Adipose tissue (tissue), 3 donors: ENCODE results near the gene CKAP2L. TPM values are rescaled to one million over a fixed set of nuclear protein-coding genes. Genes with fewer than 3 reads are reported as not detected.

Source experiments
- H3K27ac ChIP-seq: one replicate; pipeline ENCODE4 v1.5.1; 2013; ENCODE audit warnings: low read depth, low read length
- WGBS, 3 donors: extraction: QIAGEN DNeasy Blood & Tissue Kit; methylation state at CpG; one replicate each; pipeline ENCODE4 v1.1.7; 2013; 5-methylcytosine and 5-hydroxymethylcytosine counted together
- polyA plus RNA-seq, 3 donors: library from polyadenylated mRNA; stranded (reverse); fragments of 200-250 nt; gene quantifications; one replicate each; pipeline ENCODE4 v1.2.3, GENCODE V29; 2013
- donor health status: healthy with polysubstance abuse.
- donor health status: Bipolar disorder and iron deficiency.
- donor health status: healthy.

The CKAP2L gene
- polyA plus RNA-seq, 3 donors: 0.05 to 0.16 TPM; not detected in 1

GRCh38 chr2:112737542-112738232, 26.7 kb downstream of the CKAP2L start:
- no peak overlapping the region for H3K27ac ChIP-seq
- 82 to 91% (median 88%) methylated on average over 1 of the region's 1 CpG for WGBS, 3 donors

- 42 to 60% (median 53%) methylated on average over 1 of the region's 1 CpG for WGBS, 3 donors
- H3K27ac ChIP-seq: no peak overlapping the region
Measured at GRCh38 chr2:112733871-112734270, 30.5 kb downstream of the CKAP2L start.

GRCh38 chr2:112733456-112733855, 31.0 kb downstream of the CKAP2L start:
- WGBS, 3 donors: 42 to 59% (median 45%) methylated on average over 4 of the region's 4 CpGs
- H3K27ac ChIP-seq: no peak overlapping the region

- 88 to 90% (median 88%) methylated on average over 2 of the region's 2 CpGs for WGBS, 3 donors
Measured at GRCh38 chr2:112731479-112731878, 32.9 kb downstream of the CKAP2L start.

GRCh38 chr2:112730791-112731190, 33.6 kb downstream of the CKAP2L start:
- WGBS, 3 donors: 80 to 91% (median 90%) methylated on average over 5 of the region's 5 CpGs
- H3K27ac ChIP-seq: no peak overlapping the region

More at GRCh38 chr2:112731479-112731878, 32.9 kb downstream of the CKAP2L start:
- no peak overlapping the region for H3K27ac ChIP-seq

- no peak overlapping the region for H3K27ac ChIP-seq
- 74 to 78% (median 76%) methylated on average over 7 to 8 of the region's 8 CpGs for WGBS, 3 donors
Measured at GRCh38 chr2:112730216-112730615, 34.2 kb downstream of the CKAP2L start.

GRCh38 chr2:112728378-112729175, 35.8 kb downstream of the CKAP2L start:
- WGBS, 3 donors: 46 to 49% (median 49%) methylated on average over 11 of the region's 11 CpGs
- H3K27ac ChIP-seq: no peak overlapping the region

GRCh38 chr2:112728029-112728362, 36.4 kb downstream of the CKAP2L start:
- no peak overlapping the region for H3K27ac ChIP-seq
- WGBS, 3 donors: 49 to 72% (median 59%) methylated on average over 4 of the region's 4 CpGs

GRCh38 chr2:112727276-112728028, 37.0 kb downstream of the CKAP2L start:
- no peak overlapping the region for H3K27ac ChIP-seq
- 84 to 86% (median 85%) methylated on average over 19 of the region's 19 CpGs for WGBS, 3 donors

- H3K27ac ChIP-seq: no peak overlapping the region
- 32 to 35% (median 32%) methylated on average over 19 of the region's 19 CpGs for WGBS, 3 donors
Measured at GRCh38 chr2:112726487-112727190, 37.8 kb downstream of the CKAP2L start.

- H3K27ac ChIP-seq: no peak overlapping the region
- WGBS, 3 donors: 84 to 90% (median 88%) methylated on average over 15 of the region's 15 CpGs
Measured at GRCh38 chr2:112725545-112726457, 38.6 kb downstream of the CKAP2L start.

GRCh38 chr2:112724591-112725525, 39.6 kb downstream of the CKAP2L start:
- H3K27ac ChIP-seq: no peak overlapping the region
- WGBS, 3 donors: 75 to 83% (median 81%) methylated on average over 21 of the region's 21 CpGs

GRCh38 chr2:112723995-112724394, 40.4 kb downstream of the CKAP2L start:
- no peak overlapping the region for H3K27ac ChIP-seq
- WGBS, 3 donors: 86 to 96% (median 93%) methylated on average over 8 of the region's 8 CpGs

- H3K27ac ChIP-seq: no peak overlapping the region
- WGBS, 3 donors: 85 to 91% (median 87%) methylated on average over 6 of the region's 6 CpGs
Measured at GRCh38 chr2:112723547-112723940, 40.9 kb downstream of the CKAP2L start.

GRCh38 chr2:112722816-112723546, 41.4 kb downstream of the CKAP2L start:
- 84 to 94% (median 90%) methylated on average over 9 of the region's 9 CpGs for WGBS, 3 donors
- H3K27ac ChIP-seq: no peak overlapping the region
